Measurements from ENCODE around the gene MSANTD1. TPM values are rescaled to one million over a fixed set of nuclear protein-coding genes. Genes with fewer than 3 reads are reported as not detected.

The MSANTD1 gene
- total and polyA plus RNA-seq, 4 donors: 0.33 to 3.5 (median 1.9) TPM; not detected in 1

GRCh38 chr4:3221184-3221494 is 27.8 kb upstream of the MSANTD1 start:
- no peak overlapping the region for H3K27ac ChIP-seq (ENCODE audit: low read depth in 1 of 2, low read length in 2 of 2)
- DNase-seq (peak in 1 of 2 donors; percentile 46), ATAC-seq (ENCODE audit: low FRiP score) (no peak)
- intact Hi-C loops (cut with DNase I): no loop called here
- WGBS, 2 donors: 93 to 95% methylated on average over 8 of the region's 8 CpGs
- peaks cover 3 to 4% of the 10 kb centered on the region in 2 donors for H3K36me3 ChIP-seq (ENCODE audit: control insufficient read depth in 1 of 2, insufficient read depth in 2 of 2, low read length in 1 of 2)
- H3K9me3 ChIP-seq (ENCODE audit: control insufficient read depth, low read length): no peaks in the 10 kb centered on the region
- H3K4me3 ChIP-seq (ENCODE audit: low read length in 2 of 2): no peak overlapping the region
- no peaks in the 10 kb centered on the region for H3K27me3 ChIP-seq (ENCODE audit: control insufficient read depth in 1 of 2, insufficient read depth in 2 of 2, low read length in 1 of 2)
- H3K4me1 ChIP-seq (ENCODE audit: control insufficient read depth in 1 of 2, insufficient read depth in 2 of 2, low read length in 2 of 2): no peaks in the 10 kb centered on the region

GRCh38 chr4:3221996-3222395 is 27.0 kb upstream of the MSANTD1 start:
- WGBS, 2 donors: 93% methylated on average over 12 of the region's 12 CpGs
- peaks cover 3 to 4% of the 10 kb centered on the region in 2 donors for H3K36me3 ChIP-seq (ENCODE audit: control insufficient read depth in 1 of 2, insufficient read depth in 2 of 2, low read length in 1 of 2)
- intact Hi-C loops (cut with DNase I): no loop called here
- H3K9me3 ChIP-seq (ENCODE audit: control insufficient read depth, low read length): no peaks in the 10 kb centered on the region
- H3K4me3 ChIP-seq (ENCODE audit: low read length in 2 of 2): no peak overlapping the region
- H3K27me3 ChIP-seq (ENCODE audit: control insufficient read depth in 1 of 2, insufficient read depth in 2 of 2, low read length in 1 of 2): no peaks in the 10 kb centered on the region
- H3K27ac ChIP-seq (ENCODE audit: low read depth in 1 of 2, low read length in 2 of 2): no peak overlapping the region
- peak; percentile 20 to 53 for DNase-seq
- ATAC-seq (ENCODE audit: low FRiP score): no peak
- H3K4me1 ChIP-seq (ENCODE audit: control insufficient read depth in 1 of 2, insufficient read depth in 2 of 2, low read length in 2 of 2): no peaks in the 10 kb centered on the region

- Histone ChIP-seq H3K9me3 (ENCODE audit: control insufficient read depth, low read length) (no peaks in the 10 kb centered on the region), H3K36me3 (ENCODE audit: control insufficient read depth in 1 of 2, insufficient read depth in 2 of 2, low read length in 1 of 2) (peaks cover 2 to 3% of the 10 kb centered on the region in 2 donors), H3K27me3 (ENCODE audit: control insufficient read depth in 1 of 2, insufficient read depth in 2 of 2, low read length in 1 of 2) (no peaks in the 10 kb centered on the region), H3K4me1 (ENCODE audit: control insufficient read depth in 1 of 2, insufficient read depth in 2 of 2, low read length in 2 of 2) (no peaks in the 10 kb centered on the region), H3K27ac (ENCODE audit: low read depth in 1 of 2, low read length in 2 of 2) (no peak overlapping the region), H3K4me3 (ENCODE audit: low read length in 2 of 2) (no peak overlapping the region)
- ATAC-seq (ENCODE audit: low FRiP score) (no peak), DNase-seq (peak; percentile 40 to 51)
- WGBS, 2 donors: 91 to 92% methylated on average over 11 of the region's 11 CpGs
- intact Hi-C loops (cut with DNase I): no loop called here
Measured at GRCh38 chr4:3223346-3223745, 25.6 kb upstream of the MSANTD1 start.

- no peaks in the 10 kb centered on the region for H3K9me3 ChIP-seq (ENCODE audit: control insufficient read depth, low read length)
- H3K4me1 ChIP-seq (ENCODE audit: control insufficient read depth in 1 of 2, insufficient read depth in 2 of 2, low read length in 2 of 2): no peaks in the 10 kb centered on the region
- WGBS, 2 donors: 91 to 93% methylated on average over 13 of the region's 13 CpGs
- H3K27ac ChIP-seq (ENCODE audit: low read depth in 1 of 2, low read length in 2 of 2): no peak overlapping the region
- ATAC-seq (ENCODE audit: low FRiP score): no peak
- no peak overlapping the region for H3K4me3 ChIP-seq (ENCODE audit: low read length in 2 of 2)
- peak; percentile 31 to 40 for DNase-seq
- intact Hi-C loops (cut with DNase I): no loop called here
- H3K36me3 ChIP-seq (ENCODE audit: control insufficient read depth in 1 of 2, insufficient read depth in 2 of 2, low read length in 1 of 2): peaks cover 3% of the 10 kb centered on the region in 2 donors
- no peaks in the 10 kb centered on the region for H3K27me3 ChIP-seq (ENCODE audit: control insufficient read depth in 1 of 2, insufficient read depth in 2 of 2, low read length in 1 of 2)
Measured at GRCh38 chr4:3223956-3224748, 24.8 kb upstream of the MSANTD1 start.

GRCh38 chr4:3225071-3225850 is 23.7 kb upstream of the MSANTD1 start:
- no peaks in the 10 kb centered on the region for H3K9me3 ChIP-seq (ENCODE audit: control insufficient read depth, low read length)
- 92 to 96% methylated on average over 22 of the region's 22 CpGs for whole genome bisulfite sequencing, 2 donors
- H3K27me3 ChIP-seq (ENCODE audit: control insufficient read depth in 1 of 2, insufficient read depth in 2 of 2, low read length in 1 of 2): no peaks in the 10 kb centered on the region
- H3K36me3 ChIP-seq (ENCODE audit: control insufficient read depth in 1 of 2, insufficient read depth in 2 of 2, low read length in 1 of 2): peaks cover 3 to 11% of the 10 kb centered on the region in 2 donors
- no peak overlapping the region for H3K4me3 ChIP-seq (ENCODE audit: low read length in 2 of 2)
- DNase-seq (peak; percentile 42 to 62), ATAC-seq (ENCODE audit: low FRiP score) (no peak)
- no peak overlapping the region for H3K27ac ChIP-seq (ENCODE audit: low read depth in 1 of 2, low read length in 2 of 2)
- H3K4me1 ChIP-seq (ENCODE audit: control insufficient read depth in 1 of 2, insufficient read depth in 2 of 2, low read length in 2 of 2): no peaks in the 10 kb centered on the region
- intact Hi-C loops (cut with DNase I): no loop called here

GRCh38 chr4:3225936-3226335 is 23.0 kb upstream of the MSANTD1 start:
- H3K36me3 ChIP-seq (ENCODE audit: control insufficient read depth in 1 of 2, insufficient read depth in 2 of 2, low read length in 1 of 2): peaks cover 3 to 13% of the 10 kb centered on the region in 2 donors
- DNase-seq (peak; percentile 47 to 65), ATAC-seq (ENCODE audit: low FRiP score) (no peak)
- H3K27ac ChIP-seq (ENCODE audit: low read depth in 1 of 2, low read length in 2 of 2): no peak overlapping the region
- WGBS, 2 donors: 90% methylated on average over 9 of the region's 9 CpGs
- intact Hi-C loops (cut with DNase I): no loop called here
- no peaks in the 10 kb centered on the region for H3K4me1 ChIP-seq (ENCODE audit: control insufficient read depth in 1 of 2, insufficient read depth in 2 of 2, low read length in 2 of 2)
- H3K4me3 ChIP-seq (ENCODE audit: low read length in 2 of 2): no peak overlapping the region
- no peaks in the 10 kb centered on the region for H3K9me3 ChIP-seq (ENCODE audit: control insufficient read depth, low read length)
- H3K27me3 ChIP-seq (ENCODE audit: control insufficient read depth in 1 of 2, insufficient read depth in 2 of 2, low read length in 1 of 2): no peaks in the 10 kb centered on the region

GRCh38 chr4:3226467-3226866 is 22.5 kb upstream of the MSANTD1 start:
- ATAC-seq (ENCODE audit: low FRiP score): no peak
- H3K36me3 ChIP-seq (ENCODE audit: control insufficient read depth in 1 of 2, insufficient read depth in 2 of 2, low read length in 1 of 2): peaks cover 3 to 16% of the 10 kb centered on the region in 2 donors
- H3K27ac ChIP-seq (ENCODE audit: low read depth in 1 of 2, low read length in 2 of 2): no peak overlapping the region
- intact Hi-C loops (cut with DNase I): no loop called here
- 74 to 79% methylated on average over 9 of the region's 9 CpGs for WGBS, 2 donors
- H3K4me1 ChIP-seq (ENCODE audit: control insufficient read depth in 1 of 2, insufficient read depth in 2 of 2, low read length in 2 of 2): no peaks in the 10 kb centered on the region
- no peaks in the 10 kb centered on the region for H3K27me3 ChIP-seq (ENCODE audit: control insufficient read depth in 1 of 2, insufficient read depth in 2 of 2, low read length in 1 of 2)
- H3K4me3 ChIP-seq (ENCODE audit: low read length in 2 of 2): no peak overlapping the region
- no peaks in the 10 kb centered on the region for H3K9me3 ChIP-seq (ENCODE audit: control insufficient read depth, low read length)
- peak; percentile 40 to 61 for DNase-seq

GRCh38 chr4:3226944-3227343 is 22.0 kb upstream of the MSANTD1 start:
- intact Hi-C loops (cut with DNase I): no loop called here
- H3K4me1 ChIP-seq (ENCODE audit: control insufficient read depth in 1 of 2, insufficient read depth in 2 of 2, low read length in 2 of 2): no peaks in the 10 kb centered on the region
- no peak overlapping the region for H3K4me3 ChIP-seq (ENCODE audit: low read length in 2 of 2)
- H3K9me3 ChIP-seq (ENCODE audit: control insufficient read depth, low read length): no peaks in the 10 kb centered on the region
- ATAC-seq (ENCODE audit: low FRiP score) (no peak), DNase-seq (peak; percentile 40 to 48)
- H3K27me3 ChIP-seq (ENCODE audit: control insufficient read depth in 1 of 2, insufficient read depth in 2 of 2, low read length in 1 of 2): no peaks in the 10 kb centered on the region
- H3K36me3 ChIP-seq (ENCODE audit: control insufficient read depth in 1 of 2, insufficient read depth in 2 of 2, low read length in 1 of 2): peaks cover 3 to 16% of the 10 kb centered on the region in 2 donors
- H3K27ac ChIP-seq (ENCODE audit: low read depth in 1 of 2, low read length in 2 of 2): no peak overlapping the region
- WGBS, 2 donors: 85 to 89% methylated on average over 6 of the region's 6 CpGs
